GM21529 (cell line): Measurements from ENCODE around the gene SPIN1.

Experiments used
- ATAC-seq: cut with Tn5 transposase; IDR thresholded peaks from one replicate; pipeline ENCODE4 v1.9.1; 2021; ENCODE audit not compliant: unreplicated experiment

SPIN1 gene

GRCh38 chr9:88488166-88488565 is 99.9 kb downstream of the SPIN1 start:
- no peak for ATAC-seq

GRCh38 chr9:88494983-88495721 is 106.9 kb downstream of the SPIN1 start:
- ATAC-seq: no peak

GRCh38 chr9:88497224-88497623 is 109.0 kb downstream of the SPIN1 start:
- no peak for ATAC-seq

- no peak for ATAC-seq
Observed at GRCh38 chr9:88498880-88499279, 110.6 kb downstream of the SPIN1 start.

- no peak for ATAC-seq
Observed at GRCh38 chr9:88501086-88501485, 112.8 kb downstream of the SPIN1 start.

- no peak for ATAC-seq
Observed at GRCh38 chr9:88502552-88503034, 114.3 kb downstream of the SPIN1 start.

GRCh38 chr9:88503081-88503844 is 115.0 kb downstream of the SPIN1 start:
- no peak for ATAC-seq

- no peak for ATAC-seq
Observed at GRCh38 chr9:88503845-88504764, 115.9 kb downstream of the SPIN1 start.

- no peak for ATAC-seq
Observed at GRCh38 chr9:88508326-88508725, 120.1 kb downstream of the SPIN1 start.

- no peak for ATAC-seq
Observed at GRCh38 chr9:88511906-88512305, 123.7 kb downstream of the SPIN1 start.

- ATAC-seq: no peak
Observed at GRCh38 chr9:88514247-88514646, 126.0 kb downstream of the SPIN1 start.

GRCh38 chr9:88521308-88521707 is 133.1 kb downstream of the SPIN1 start:
- ATAC-seq: no peak

- no peak for ATAC-seq
Observed at GRCh38 chr9:88522360-88522759, 134.1 kb downstream of the SPIN1 start.

GRCh38 chr9:88523056-88523455 is 134.8 kb downstream of the SPIN1 start:
- no peak for ATAC-seq

- no peak for ATAC-seq
Observed at GRCh38 chr9:88524911-88525310, 136.7 kb downstream of the SPIN1 start.

- no peak for ATAC-seq
Observed at GRCh38 chr9:88527618-88528017, 139.4 kb downstream of the SPIN1 start.
